ENCODE results near the gene INSM2. TPM values are rescaled to one million over a fixed set of nuclear protein-coding genes. Genes with fewer than 3 reads are reported as not detected.

INSM2 gene
- total and polyA plus RNA-seq, 2 of the 13 experiments (the other 11 are each of a cell fraction or from before 2014, with no cell fraction given), result not detected

- TF ChIP-seq ZNF326 (CRISPR knock-in tag; IDR thresholded peaks at IDR 0.05; ENCODE audit: borderline replicate concordance) (no peak), IRF1 (CRISPR knock-in tag; IDR thresholded peaks at IDR 0.05; ENCODE audit: low read depth) (0 out of 2 replicates have a peak, but pooled peaks have one; percentile 7), ZNF431 (CRISPR knock-in tag; IDR thresholded peaks at IDR 0.05; ENCODE audit: borderline replicate concordance, low read depth) (peak; percentile 3; the same call in 1 of the 2 replicates), SRSF9 (IDR thresholded peaks at IDR 0.05; ENCODE audit: borderline replicate concordance, insufficient read depth, low read depth, low read length, poor library complexity, severe bottlenecking) (no peak), ASH2L (IDR thresholded peaks at IDR 0.05; ENCODE audit: insufficient read length, low read depth, low read length) (no peak), CCDC6 (CRISPR knock-in tag; IDR thresholded peaks at IDR 0.05) (no peak), ZNF777 (CRISPR knock-in tag; IDR thresholded peaks at IDR 0.05) (no peak), NFE2 (CRISPR knock-in tag; IDR thresholded peaks at IDR 0.05) (no peak)
Observed at GRCh38 chr14:35534208-35534872, 376 bp downstream of the INSM2 start (continued).

- peak overlapping the region; percentile 62 to 80 (median 63) for H3K4me3 ChIP-seq (replicated peaks in 1 of 3; ENCODE audit: insufficient read depth in 1 of 3, low read depth in 2 of 3, low read length in 3 of 3)
- no peak overlapping the region for H2AFZ ChIP-seq (ENCODE audit: low read length)
- intact Hi-C loops (cut with micrococcal nuclease; ENCODE audit: unreplicated experiment) (loop anchor here (2.0 to 5.0 kb wide), 4 partner anchors 42 to 282 kb away; no protein-coding TSS in a partner anchor), in situ Hi-C loops (cut with HindIII; ENCODE audit: extremely low pct_ligation_motif_present, low pct_unique_long_range_greater_than_20kb) (loop anchor here (10.0 kb wide), 1 partner anchor 280 kb away; no protein-coding TSS in a partner anchor)
- peaks cover 20% of the 10 kb centered on the region for H3K4me1 ChIP-seq (ENCODE audit: insufficient read depth, low read length)
- 17% methylated on average over 55 of the region's 55 CpGs for WGBS (ENCODE audit: low lambda C conversion rate)
- FAIRE-seq, result no peak
- no peak overlapping the region for H3K9ac ChIP-seq (ENCODE audit: insufficient read depth, low read depth, low read length)
- POLR2A ChIA-PET, result interaction anchor here (0.6 kb wide), 1 partner anchor 480 kb away, joined by 3 read pairs; no protein-coding TSS in a partner anchor
- peak; percentile 61 for DNase-seq (ENCODE audit: low spot score)
- H3K4me2 ChIP-seq (ENCODE audit: low read depth, low read length), result peak overlapping the region; percentile 94
- peak; percentile 82 for ATAC-seq
- H3K36me3 ChIP-seq (replicated peaks in 1 of 2; ENCODE audit: control insufficient read depth in 1 of 2, insufficient read depth in 2 of 2, low read length in 2 of 2), result peaks cover 0 to 1% of the 10 kb centered on the region in 2 experiments; a peak in 1 of 5 replicates
- H3K79me2 ChIP-seq (ENCODE audit: insufficient read depth, low read length), result no peaks in the 10 kb centered on the region
- H3K27ac ChIP-seq (ENCODE audit: extremely low read length, insufficient read depth, low read length), result no peak overlapping the region
- no peaks in the 10 kb centered on the region for H3K9me3 ChIP-seq (ENCODE audit: low read length)
- CTCF ChIA-PET (ENCODE audit: low intra/inter-chr PET ratio, low total read pairs), result no interaction called here
- BruUV-seq (replicated peaks), result no TSS peak
- peaks cover 25% of the 10 kb centered on the region; the same call in 1 of the 2 replicates for H4K20me1 ChIP-seq (ENCODE audit: insufficient read depth, low read length)
- H3K27me3 ChIP-seq (ENCODE audit: control insufficient read depth in 1 of 2, insufficient read depth in 2 of 2, low read length in 2 of 2), result peaks cover 11 to 45% of the 10 kb centered on the region in 2 experiments
- peak; percentile 100 for TF ChIP-seq TGIF2 (CRISPR knock-in tag; IDR thresholded peaks at IDR 0.05)
- peak; percentile 99 for TF ChIP-seq FOXP4 (CRISPR knock-in tag; IDR thresholded peaks at IDR 0.05)
- peak; percentile 100 for TF ChIP-seq NFAT5 (CRISPR knock-in tag; IDR thresholded peaks at IDR 0.05)
- TF ChIP-seq TMF1 (CRISPR knock-in tag; IDR thresholded peaks at IDR 0.05; ENCODE audit: low read depth), result peak; percentile 100
- TF ChIP-seq ZNF367 (CRISPR knock-in tag; IDR thresholded peaks at IDR 0.05; ENCODE audit: borderline replicate concordance), result peak; percentile 100
Observed at GRCh38 chr14:35534873-35535482, 1.0 kb downstream of the INSM2 start.

All from HepG2 (cell line).